HCT116 (cell line): ENCODE data around the gene HLA-DMA. TPM values are rescaled to one million over a fixed set of nuclear protein-coding genes. Genes with fewer than 3 reads are reported as not detected.

Experiments used
- ATAC-seq: fragments of 200-7000 bp; cut with Tn5 transposase; 2 replicates; pipeline ENCODE4 v1.9.1; 2020; ENCODE audit warnings: mild to moderate bottlenecking, moderate library complexity
- BruUV-seq: library from RNA; stranded (reverse); fragments of 400-500 nt; replicated peaks from 2 replicates; lab custom pipeline; 2021; lab: Mats Ljungman, UMichigan
- CTCF ChIA-PET: fragments of 300-600 bp; sonication (Branson Sonifier 250); formaldehyde crosslinking; loops from one replicate; lab custom pipeline; 2021; ENCODE audit warnings: antibody characterized with exemption; lab: Charles Lee
- POLR2A ChIA-PET: fragments of 300-600, 350-600 bp; sonication (Branson Sonifier 250); formaldehyde crosslinking; loops from one replicate; lab custom pipeline; 2021; ENCODE audit warnings: antibody characterized with exemption; lab: Charles Lee
- RAD21 ChIA-PET, 2 experiments: fragments of 300-600 bp; sonication (Branson Sonifier 250); formaldehyde crosslinking; loops; one replicate each; lab custom pipeline; 2023; ENCODE audit warnings: low total read pairs in 2 of 2; ENCODE audit not compliant: uncharacterized antibody in 2 of 2, unreplicated experiment in 2 of 2, low non-redundant PET in 1 of 2; lab: Charles Lee
- DNase-seq: peaks from one replicate; pipeline ENCODE4 v3.0.0-alpha.2; 2010; ENCODE audit warnings: low read depth, low spot score
- H2AFZ ChIP-seq: fragments of 200-600 bp; shearing (Covaris generic), sonication (generic); 2 replicates; pipeline ENCODE4 v1.6.1; 2017; ENCODE audit warnings: low read depth, mixed run types, mixed read lengths, antibody characterized with exemption, low read length; ENCODE audit not compliant: poor library complexity, severe bottlenecking
- H3K27ac ChIP-seq: 2 replicates; pipeline ENCODE4 v1.5.1; 2012; ENCODE audit warnings: low read depth, low read length
- H3K27me3 ChIP-seq: fragments of 200-600 bp; sonication (generic); 2 replicates; pipeline ENCODE4 v1.6.1; 2016; ENCODE audit warnings: mixed run types, low read length, mixed read lengths; ENCODE audit not compliant: insufficient read depth
- H3K36me3 ChIP-seq, 2 experiments: fragments of 200-500 bp in 1 of 2; fragments of 200-600 bp in 1 of 2; sonication (Bioruptor generic) in 1 of 2; sonication (generic) in 1 of 2; 2 replicates each; pipeline versions ENCODE4 v1.5.1 to v1.6.1; 2014 to 2016; ENCODE audit warnings: low read length in 2 of 2, inconsistent platforms in 1 of 2, mixed read lengths in 1 of 2, mixed run types in 1 of 2; ENCODE audit not compliant: insufficient read depth in 2 of 2, control insufficient read depth in 1 of 2
- H3K4me1 ChIP-seq, 2 experiments: fragments of 200-600 bp in 1 of 2; sonication (generic) in 1 of 2; 2 replicates each; pipeline versions ENCODE4 v1.5.1 to v1.6.1; 2012 to 2017; ENCODE audit warnings: low read length in 2 of 2, inconsistent platforms in 1 of 2, mild to moderate bottlenecking in 1 of 2, mixed read lengths in 1 of 2, mixed run types in 1 of 2, moderate library complexity in 1 of 2; ENCODE audit not compliant: insufficient read depth in 2 of 2, control insufficient read depth in 1 of 2
- H3K4me2 ChIP-seq: fragments of 200-600 bp; sonication (generic); 2 replicates; pipeline ENCODE4 v1.6.1; 2017; ENCODE audit warnings: mixed run types, low read length, mixed read lengths
- H3K4me3 ChIP-seq, 2 experiments: fragments of 200-600 bp in 1 of 2; sonication (generic) in 1 of 2; replicated peaks in 1 of 2; 2 replicates each; pipeline ENCODE4 v1.5.1; 2011 to 2016; ENCODE audit warnings: low read length in 2 of 2, control low read depth in 1 of 2, low read depth in 1 of 2, mild to moderate bottlenecking in 1 of 2, mixed read lengths in 1 of 2, mixed run types in 1 of 2
- H3K79me2 ChIP-seq: fragments of 200-600 bp; sonication (generic); 2 replicates; pipeline ENCODE4 v1.6.1; 2017; ENCODE audit warnings: mild to moderate bottlenecking, mixed run types, low read length, moderate library complexity, mixed read lengths; ENCODE audit not compliant: insufficient read depth
- H3K9ac ChIP-seq: fragments of 200-600 bp; sonication (generic); 2 replicates; pipeline ENCODE4 v1.6.1; 2016; ENCODE audit warnings: low read length, mixed read lengths
- H3K9me2 ChIP-seq: fragments of 200-600 bp; sonication (generic), shearing (Covaris generic); 2 replicates; pipeline ENCODE4 v1.6.1; 2017; ENCODE audit warnings: mixed run types, mild to moderate bottlenecking, moderate library complexity; ENCODE audit not compliant: insufficient read depth
- H3K9me3 ChIP-seq, 2 experiments: fragments of 200-500 bp in 1 of 2; fragments of 200-600 bp in 1 of 2; sonication (Bioruptor generic) in 1 of 2; sonication (generic) in 1 of 2; 2 replicates each; pipeline ENCODE4 v1.6.1; 2014 to 2017; ENCODE audit warnings: low read length in 2 of 2, mixed read lengths in 2 of 2, inconsistent platforms in 1 of 2, low read depth in 1 of 2, mild to moderate bottlenecking in 1 of 2, mixed run types in 1 of 2, moderate library complexity in 1 of 2; ENCODE audit not compliant: control insufficient read depth in 1 of 2, insufficient read depth in 1 of 2
- H4K20me1 ChIP-seq: fragments of 200-600 bp; sonication (generic), shearing (Covaris generic); 2 replicates; pipeline ENCODE4 v1.6.1; 2017; ENCODE audit warnings: mixed run types, mild to moderate bottlenecking, moderate library complexity; ENCODE audit not compliant: insufficient read depth
- CEBPB ChIP-seq: IDR thresholded peaks from 2 replicates; pipeline ENCODE4 v1.6.1; 2012; ENCODE audit warnings: low read depth
- EGR1 ChIP-seq: IDR thresholded peaks from 2 replicates; pipeline ENCODE4 v1.6.1; 2012; ENCODE audit warnings: low read depth
- ELF1 ChIP-seq: IDR thresholded peaks from 2 replicates; pipeline ENCODE4 v1.6.1; 2012; ENCODE audit warnings: low read depth, borderline replicate concordance
- EZH2phosphoT487 ChIP-seq: fragments of 200-600 bp; IDR thresholded peaks from 2 replicates; pipeline ENCODE4 v1.6.1; 2018; ENCODE audit warnings: antibody characterized with exemption, borderline replicate concordance
- FOSL1 ChIP-seq: IDR thresholded peaks from 2 replicates; pipeline ENCODE4 v1.6.1; 2012; ENCODE audit warnings: low read depth
- RAD21 ChIP-seq: IDR thresholded peaks from 2 replicates; pipeline ENCODE4 v1.6.1; 2012; ENCODE audit warnings: low read depth, mild to moderate bottlenecking
- SRF ChIP-seq: IDR thresholded peaks from 2 replicates; pipeline ENCODE4 v1.6.1; 2012; ENCODE audit warnings: low read depth
- YY1 ChIP-seq: IDR thresholded peaks from 2 replicates; pipeline ENCODE4 v1.6.1; 2011; ENCODE audit warnings: low read length, low read depth, moderate library complexity, mild to moderate bottlenecking; ENCODE audit not compliant: insufficient replicate concordance; ENCODE audit errors: extremely low read depth
- ZNF274 ChIP-seq: fragments of 200-500 bp; sonication (Bioruptor generic); IDR thresholded peaks from 2 replicates; pipeline ENCODE4 v1.6.1; 2014; ENCODE audit warnings: mild to moderate bottlenecking, low read depth, low read length, inconsistent platforms
- intact Hi-C: fragments of 100-400 bp; cut with micrococcal nuclease; formaldehyde crosslinking; loops from 2 replicates; pipeline ENCODE4 v1.10.0; 2022
- total RNA-seq: library from RNA; stranded (reverse); gene quantifications from one replicate; pipeline ENCODE4 v1.2.1, GENCODE V29; 2021; ENCODE audit not compliant: unreplicated experiment
- TF ChIP-seq, protein P1 (sequence below): IDR thresholded peaks from 2 replicates; pipeline ENCODE4 v1.6.1; 2011; ENCODE audit warnings: mild to moderate bottlenecking, low read length, moderate library complexity; ENCODE audit not compliant: insufficient replicate concordance; ENCODE audit errors: extremely low read depth
- TF ChIP-seq, protein P2 (sequence below): IDR thresholded peaks from 2 replicates; pipeline ENCODE4 v1.6.1; 2012; ENCODE audit warnings: low read depth
- TF ChIP-seq, protein P3 (sequence below), 3 experiments: fragments of 200-600 bp in 1 of 3; sonication (generic) in 1 of 3; IDR thresholded peaks in 2 of 3; conservative IDR thresholded peaks in 1 of 3; 2 replicates each; pipeline ENCODE4 v1.5.1; 2012 to 2017; ENCODE audit warnings: low read depth in 2 of 3, low read length in 2 of 3, antibody characterized with exemption in 1 of 3, borderline replicate concordance in 1 of 3, control low read depth in 1 of 3, mild to moderate bottlenecking in 1 of 3, mixed read lengths in 1 of 3, mixed run types in 1 of 3, moderate library complexity in 1 of 3; ENCODE audit not compliant: insufficient read depth in 1 of 3
- TF ChIP-seq, protein P4 (sequence below): IDR thresholded peaks from 2 replicates; pipeline ENCODE4 v1.6.1; 2012

HLA-DMA gene
- total RNA-seq, 1 experiment from 2014 or later = 12.1 TPM

DNA sequence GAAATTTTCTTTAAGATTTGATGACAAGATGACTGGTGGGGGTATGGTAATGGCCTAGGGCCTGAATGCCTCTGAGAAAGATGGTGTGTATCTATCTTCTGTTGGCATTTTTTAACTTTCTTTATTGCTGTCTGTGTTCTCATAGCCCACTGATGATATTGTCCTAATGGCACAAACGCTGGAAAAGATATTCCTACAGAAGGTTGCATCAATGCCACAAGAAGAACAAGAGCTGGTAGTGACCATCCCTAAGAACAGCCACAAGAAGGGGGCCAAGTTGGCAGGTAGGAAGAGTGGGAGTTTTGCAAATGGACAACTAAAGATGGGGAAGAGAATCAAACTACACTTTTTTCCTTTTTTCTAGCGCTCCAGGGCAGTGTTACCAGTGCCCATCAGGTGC, 23.0 kb upstream of the HLA-DMA start:
- ChIA-PET CTCF (no interaction called here), RAD21 (no interaction called here), POLR2A (interaction anchor here (1.2 kb wide), 1 partner anchor 23 kb away, joined by 3 read pairs; the partner anchor contains the start of gene HLA-DMA)
- no peak overlapping the region for H2AFZ ChIP-seq
- no peak overlapping the region for H3K4me2 ChIP-seq
- peaks cover 5 to 27% of the 10 kb centered on the region in 2 experiments; a peak in 3 of 4 replicates for H3K4me1 ChIP-seq
- no peak overlapping the region for H3K9ac ChIP-seq
- H3K27ac ChIP-seq = no peak overlapping the region
- H3K27me3 ChIP-seq = no peaks in the 10 kb centered on the region
- intact Hi-C loops = no loop called here
- H3K9me3 ChIP-seq = no peaks in the 10 kb centered on the region
- no peak for DNase-seq
- peaks cover 82% of the 10 kb centered on the region for H4K20me1 ChIP-seq
- no TSS peak for BruUV-seq
- TF ChIP-seq ELF1 (no peak), CEBPB (no peak), ZNF274 (no peak), RAD21 (no peak), EGR1 (no peak), FOSL1 (no peak), YY1 (no peak), EZH2phosphoT487 (no peak), SRF (no peak)
- TF ChIP-seq, protein P1, sequence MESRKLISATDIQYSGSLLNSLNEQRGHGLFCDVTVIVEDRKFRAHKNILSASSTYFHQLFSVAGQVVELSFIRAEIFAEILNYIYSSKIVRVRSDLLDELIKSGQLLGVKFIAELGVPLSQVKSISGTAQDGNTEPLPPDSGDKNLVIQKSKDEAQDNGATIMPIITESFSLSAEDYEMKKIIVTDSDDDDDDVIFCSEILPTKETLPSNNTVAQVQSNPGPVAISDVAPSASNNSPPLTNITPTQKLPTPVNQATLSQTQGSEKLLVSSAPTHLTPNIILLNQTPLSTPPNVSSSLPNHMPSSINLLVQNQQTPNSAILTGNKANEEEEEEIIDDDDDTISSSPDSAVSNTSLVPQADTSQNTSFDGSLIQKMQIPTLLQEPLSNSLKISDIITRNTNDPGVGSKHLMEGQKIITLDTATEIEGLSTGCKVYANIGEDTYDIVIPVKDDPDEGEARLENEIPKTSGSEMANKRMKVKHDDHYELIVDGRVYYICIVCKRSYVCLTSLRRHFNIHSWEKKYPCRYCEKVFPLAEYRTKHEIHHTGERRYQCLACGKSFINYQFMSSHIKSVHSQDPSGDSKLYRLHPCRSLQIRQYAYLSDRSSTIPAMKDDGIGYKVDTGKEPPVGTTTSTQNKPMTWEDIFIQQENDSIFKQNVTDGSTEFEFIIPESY = no peak
- TF ChIP-seq, protein P2, sequence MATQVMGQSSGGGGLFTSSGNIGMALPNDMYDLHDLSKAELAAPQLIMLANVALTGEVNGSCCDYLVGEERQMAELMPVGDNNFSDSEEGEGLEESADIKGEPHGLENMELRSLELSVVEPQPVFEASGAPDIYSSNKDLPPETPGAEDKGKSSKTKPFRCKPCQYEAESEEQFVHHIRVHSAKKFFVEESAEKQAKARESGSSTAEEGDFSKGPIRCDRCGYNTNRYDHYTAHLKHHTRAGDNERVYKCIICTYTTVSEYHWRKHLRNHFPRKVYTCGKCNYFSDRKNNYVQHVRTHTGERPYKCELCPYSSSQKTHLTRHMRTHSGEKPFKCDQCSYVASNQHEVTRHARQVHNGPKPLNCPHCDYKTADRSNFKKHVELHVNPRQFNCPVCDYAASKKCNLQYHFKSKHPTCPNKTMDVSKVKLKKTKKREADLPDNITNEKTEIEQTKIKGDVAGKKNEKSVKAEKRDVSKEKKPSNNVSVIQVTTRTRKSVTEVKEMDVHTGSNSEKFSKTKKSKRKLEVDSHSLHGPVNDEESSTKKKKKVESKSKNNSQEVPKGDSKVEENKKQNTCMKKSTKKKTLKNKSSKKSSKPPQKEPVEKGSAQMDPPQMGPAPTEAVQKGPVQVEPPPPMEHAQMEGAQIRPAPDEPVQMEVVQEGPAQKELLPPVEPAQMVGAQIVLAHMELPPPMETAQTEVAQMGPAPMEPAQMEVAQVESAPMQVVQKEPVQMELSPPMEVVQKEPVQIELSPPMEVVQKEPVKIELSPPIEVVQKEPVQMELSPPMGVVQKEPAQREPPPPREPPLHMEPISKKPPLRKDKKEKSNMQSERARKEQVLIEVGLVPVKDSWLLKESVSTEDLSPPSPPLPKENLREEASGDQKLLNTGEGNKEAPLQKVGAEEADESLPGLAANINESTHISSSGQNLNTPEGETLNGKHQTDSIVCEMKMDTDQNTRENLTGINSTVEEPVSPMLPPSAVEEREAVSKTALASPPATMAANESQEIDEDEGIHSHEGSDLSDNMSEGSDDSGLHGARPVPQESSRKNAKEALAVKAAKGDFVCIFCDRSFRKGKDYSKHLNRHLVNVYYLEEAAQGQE = no peak
- TF ChIP-seq, protein P3, sequence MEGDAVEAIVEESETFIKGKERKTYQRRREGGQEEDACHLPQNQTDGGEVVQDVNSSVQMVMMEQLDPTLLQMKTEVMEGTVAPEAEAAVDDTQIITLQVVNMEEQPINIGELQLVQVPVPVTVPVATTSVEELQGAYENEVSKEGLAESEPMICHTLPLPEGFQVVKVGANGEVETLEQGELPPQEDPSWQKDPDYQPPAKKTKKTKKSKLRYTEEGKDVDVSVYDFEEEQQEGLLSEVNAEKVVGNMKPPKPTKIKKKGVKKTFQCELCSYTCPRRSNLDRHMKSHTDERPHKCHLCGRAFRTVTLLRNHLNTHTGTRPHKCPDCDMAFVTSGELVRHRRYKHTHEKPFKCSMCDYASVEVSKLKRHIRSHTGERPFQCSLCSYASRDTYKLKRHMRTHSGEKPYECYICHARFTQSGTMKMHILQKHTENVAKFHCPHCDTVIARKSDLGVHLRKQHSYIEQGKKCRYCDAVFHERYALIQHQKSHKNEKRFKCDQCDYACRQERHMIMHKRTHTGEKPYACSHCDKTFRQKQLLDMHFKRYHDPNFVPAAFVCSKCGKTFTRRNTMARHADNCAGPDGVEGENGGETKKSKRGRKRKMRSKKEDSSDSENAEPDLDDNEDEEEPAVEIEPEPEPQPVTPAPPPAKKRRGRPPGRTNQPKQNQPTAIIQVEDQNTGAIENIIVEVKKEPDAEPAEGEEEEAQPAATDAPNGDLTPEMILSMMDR (IDR thresholded peaks at IDR 0.05 in 2 of 3, conservative IDR thresholded peaks at IDR 0.05 in 1 of 3; ENCODE audit: borderline replicate concordance in 1 of 3, insufficient read depth in 1 of 3, low read depth in 2 of 3, low read length in 2 of 3) = no peak
- TF ChIP-seq, protein P4, sequence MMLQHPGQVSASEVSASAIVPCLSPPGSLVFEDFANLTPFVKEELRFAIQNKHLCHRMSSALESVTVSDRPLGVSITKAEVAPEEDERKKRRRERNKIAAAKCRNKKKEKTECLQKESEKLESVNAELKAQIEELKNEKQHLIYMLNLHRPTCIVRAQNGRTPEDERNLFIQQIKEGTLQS = no peak
- H3K79me2 ChIP-seq = peaks cover 93% of the 10 kb centered on the region
- ATAC-seq = no peak
- no peak overlapping the region for H3K4me3 ChIP-seq
- no peaks in the 10 kb centered on the region for H3K9me2 ChIP-seq
- H3K36me3 ChIP-seq = peaks cover 71 to 85% of the 10 kb centered on the region in 2 experiments
